Activated naive CD4-positive, alpha-beta T cell treated with anti-CD3 and anti-CD28 coated beads, Interleukin-2, amount 50 U/mL, for 72 hours (primary cell): Measurements from ENCODE around the gene NHEJ1. TPM values are rescaled to one million over a fixed set of nuclear protein-coding genes. Genes with fewer than 3 reads are reported as not detected.

Source experiments
- ATAC-seq, 2 donors: fragments of 150-1000 bp; cut with Tn5 transposase; 2 replicates each; pipeline ENCODE4 v1.10.0; 2021; ENCODE audit warnings: mild to moderate bottlenecking in 2 of 2, moderate library complexity in 2 of 2
- DNase-seq, 2 donors: peaks; one replicate each; pipeline ENCODE4 v3.0.0; 2021 to 2022; ENCODE audit warnings: low spot score in 2 of 2
- H3K27ac Mint-ChIP-seq, 2 donors: one replicate each; pipeline ENCODE4 v1.8.0; 2022; ENCODE audit warnings: mild to moderate bottlenecking in 2 of 2, mixed read lengths in 2 of 2
- H3K36me3 Mint-ChIP-seq, 2 donors: one replicate each; pipeline ENCODE4 v1.8.0; 2022; ENCODE audit warnings: mixed read lengths in 2 of 2
- H3K9me3 Mint-ChIP-seq, 2 donors: one replicate each; pipeline ENCODE4 v1.8.0; 2022; ENCODE audit warnings: mixed read lengths in 2 of 2
- total RNA-seq, 2 donors: library from RNA; stranded (reverse); gene quantifications; one replicate each; pipeline ENCODE4 v1.2.3, GENCODE V29; 2022

The NHEJ1 gene
- total RNA-seq, 2 donors from 2014 or later: 20.9 to 25.0 TPM

DNA sequence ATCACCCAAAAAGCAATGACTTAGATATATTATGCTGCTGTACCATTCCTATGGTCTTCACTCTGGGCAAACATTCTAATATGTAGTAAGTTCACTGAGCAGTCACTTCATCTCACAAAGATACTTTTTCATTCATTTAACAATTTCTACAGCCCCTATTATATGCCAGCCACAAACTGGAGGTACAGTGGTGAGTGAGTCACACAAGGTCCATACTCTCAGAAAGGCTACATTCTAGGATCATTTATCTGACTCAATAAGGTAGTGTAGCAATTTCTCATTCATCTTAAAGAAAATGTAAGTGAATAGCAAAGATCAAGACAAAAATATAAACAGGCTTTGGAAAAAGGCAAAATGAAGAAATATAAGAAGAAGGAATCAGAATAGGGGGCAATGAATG lies 40.5 kb downstream of the NHEJ1 start:
- no peaks in the 10 kb centered on the region for H3K9me3 Mint-ChIP-seq
- ATAC-seq: peak; percentile 51 to 66
- no peak for DNase-seq
- no peaks in the 10 kb centered on the region for H3K36me3 Mint-ChIP-seq
- H3K27ac Mint-ChIP-seq: no peak overlapping the region

- H3K9me3 Mint-ChIP-seq: no peaks in the 10 kb centered on the region
- DNase-seq (peak in 1 of 2 donors; percentile 68), ATAC-seq (peak; percentile 48 to 76)
- H3K36me3 Mint-ChIP-seq: no peaks in the 10 kb centered on the region
- no peak overlapping the region for H3K27ac Mint-ChIP-seq
These were observed 41.1 kb downstream of the NHEJ1 start for GRCh38 chr2:219119422-219120043.

GRCh38 chr2:219118504-219118903 lies 42.1 kb downstream of the NHEJ1 start:
- no peak for ATAC-seq
- DNase-seq: no peak
- Mint-ChIP-seq H3K9me3 (no peaks in the 10 kb centered on the region), H3K27ac (no peak overlapping the region), H3K36me3 (no peaks in the 10 kb centered on the region)

DNA sequence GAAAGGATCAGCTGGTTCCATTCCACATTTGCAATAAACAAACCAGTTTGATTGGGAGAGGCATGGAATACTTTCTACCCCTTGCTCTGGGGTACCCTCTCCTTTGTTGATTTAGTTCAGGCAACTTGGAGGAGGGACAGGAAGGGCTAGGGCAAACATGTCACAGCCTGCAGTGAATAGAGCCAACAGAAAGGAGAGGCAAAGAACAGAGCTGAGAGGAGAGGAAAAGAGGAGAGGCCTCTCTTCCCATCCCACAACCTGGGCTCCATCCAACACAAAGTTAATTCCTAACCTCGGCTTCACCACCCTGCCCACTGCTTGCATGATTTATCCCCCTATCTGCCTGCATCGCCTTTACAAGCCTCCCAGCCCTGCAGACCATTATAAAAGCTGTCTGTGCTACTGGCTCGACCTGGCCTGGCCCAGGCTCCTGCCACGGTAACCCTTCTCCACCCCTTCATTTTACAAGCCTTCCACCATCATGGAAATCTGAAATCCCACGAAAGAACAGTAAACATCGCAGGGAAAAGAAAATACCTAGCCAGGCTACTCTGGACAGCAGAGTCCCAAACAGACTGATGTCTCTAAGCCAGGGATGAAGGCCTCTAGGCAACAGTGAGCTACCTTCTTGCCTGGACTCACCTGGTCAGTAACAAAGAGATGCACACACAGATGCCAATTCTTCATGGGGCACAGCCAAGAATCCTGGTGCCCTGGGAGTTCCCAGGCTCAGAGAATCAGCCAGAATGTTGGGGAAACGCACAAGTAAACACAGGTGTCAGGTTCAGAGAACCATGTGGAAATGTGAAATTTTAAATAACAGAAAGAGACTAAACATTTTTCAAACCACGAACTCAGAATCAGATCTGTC lies 43.6 kb downstream of the NHEJ1 start:
- ATAC-seq (no peak), DNase-seq (no peak)
- no peak overlapping the region for H3K27ac Mint-ChIP-seq
- no peaks in the 10 kb centered on the region for H3K9me3 Mint-ChIP-seq
- H3K36me3 Mint-ChIP-seq: no peaks in the 10 kb centered on the region

- peak; percentile 45 to 91 for ATAC-seq
- no peak overlapping the region for H3K27ac Mint-ChIP-seq
These were observed 47.8 kb downstream of the NHEJ1 start for GRCh38 chr2:219112651-219113338.

DNA sequence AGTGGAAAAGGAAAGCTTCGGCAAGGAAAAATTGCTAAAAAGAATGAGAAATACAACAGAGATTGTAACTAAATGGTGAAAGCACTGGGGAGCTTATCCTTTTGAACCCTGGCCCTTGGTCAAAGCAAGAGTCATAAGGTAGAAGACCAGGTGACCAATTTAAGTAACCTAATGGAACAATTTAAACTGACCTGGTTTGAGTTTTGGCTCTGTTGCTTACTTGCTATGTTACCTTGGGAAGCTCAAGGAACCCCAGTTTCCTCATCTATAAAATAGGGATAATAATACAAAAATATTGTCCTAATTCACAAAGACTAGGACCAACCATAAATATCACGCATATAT lies 48.6 kb downstream of the NHEJ1 start:
- no peaks in the 10 kb centered on the region for H3K36me3 Mint-ChIP-seq
- no peaks in the 10 kb centered on the region for H3K9me3 Mint-ChIP-seq
- ATAC-seq: no peak
- no peak for DNase-seq
- H3K27ac Mint-ChIP-seq: no peak overlapping the region

More at GRCh38 chr2:219112651-219113338, 47.8 kb downstream of the NHEJ1 start:
- Mint-ChIP-seq H3K36me3 (no peaks in the 10 kb centered on the region), H3K9me3 (no peaks in the 10 kb centered on the region)
- DNase-seq: no peak

- ATAC-seq: no peak
- DNase-seq: no peak
- Mint-ChIP-seq H3K9me3 (no peaks in the 10 kb centered on the region), H3K36me3 (no peaks in the 10 kb centered on the region), H3K27ac (no peak overlapping the region)
These were observed 49.1 kb downstream of the NHEJ1 start for GRCh38 chr2:219111375-219112061.

DNA sequence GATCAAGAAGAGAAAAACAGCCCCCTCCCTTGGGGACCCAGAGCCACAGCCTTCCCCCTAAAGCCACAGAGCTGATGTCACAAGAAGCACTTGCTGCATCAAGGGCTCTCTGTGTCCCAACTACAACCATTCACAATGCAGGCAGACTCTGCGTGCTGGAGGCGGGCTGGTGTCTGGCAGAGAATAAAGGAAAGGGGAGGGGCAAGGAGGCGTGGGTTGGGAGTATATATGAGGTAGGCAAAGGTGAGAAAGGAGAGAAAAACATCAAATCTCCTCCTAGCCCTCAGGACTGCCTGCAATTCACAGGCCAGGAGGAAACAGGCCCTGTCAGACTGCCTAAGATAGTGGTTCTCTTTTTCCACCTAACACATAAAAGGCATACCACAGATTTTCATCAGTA lies 51.1 kb downstream of the NHEJ1 start:
- peak overlapping the region in 1 of 2 donors; percentile 22 for H3K27ac Mint-ChIP-seq
- ATAC-seq: peak; percentile 58 to 67
- no peaks in the 10 kb centered on the region for H3K36me3 Mint-ChIP-seq
- peak in 1 of 2 donors; percentile 32 for DNase-seq
- H3K9me3 Mint-ChIP-seq: no peaks in the 10 kb centered on the region

DNA sequence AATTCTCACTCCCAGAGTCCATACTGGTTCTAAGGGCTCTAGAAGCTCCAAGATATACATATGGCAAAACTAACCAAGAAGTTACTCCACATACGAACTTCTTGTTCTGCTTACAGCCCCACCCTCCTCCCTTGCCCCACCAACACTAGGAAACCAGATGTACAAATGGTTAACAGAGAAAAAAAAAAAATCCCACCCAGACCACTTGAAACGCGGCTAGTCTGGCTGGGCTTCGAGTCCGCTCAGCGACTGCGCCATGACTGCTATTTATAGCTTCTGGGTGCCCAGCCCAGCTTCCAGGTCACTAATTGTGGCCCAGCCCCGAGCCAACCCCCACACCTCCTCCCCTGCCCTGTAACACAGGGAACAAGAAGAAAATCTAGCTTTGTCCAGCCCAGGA lies 52.9 kb downstream of the NHEJ1 start:
- Mint-ChIP-seq H3K36me3 (no peaks in the 10 kb centered on the region), H3K27ac (no peak overlapping the region), H3K9me3 (no peaks in the 10 kb centered on the region)
- DNase-seq (no peak), ATAC-seq (no peak)

GRCh38 chr2:219106251-219106650 lies 54.4 kb downstream of the NHEJ1 start:
- no peak for ATAC-seq
- no peak overlapping the region for H3K27ac Mint-ChIP-seq

GRCh38 chr2:219104107-219105035 lies 56.2 kb downstream of the NHEJ1 start:
- DNase-seq: peak in 1 of 2 donors; percentile 22

More at GRCh38 chr2:219106251-219106650, 54.4 kb downstream of the NHEJ1 start:
- no peaks in the 10 kb centered on the region for H3K9me3 Mint-ChIP-seq
- H3K36me3 Mint-ChIP-seq: no peaks in the 10 kb centered on the region
- no peak for DNase-seq

GRCh38 chr2:219099329-219099728 lies 61.3 kb downstream of the NHEJ1 start:
- no peak for DNase-seq
- peak; percentile 50 to 64 for ATAC-seq
- H3K36me3 Mint-ChIP-seq: no peaks in the 10 kb centered on the region
- no peak overlapping the region for H3K27ac Mint-ChIP-seq
- H3K9me3 Mint-ChIP-seq: no peaks in the 10 kb centered on the region

More at GRCh38 chr2:219104107-219105035, 56.2 kb downstream of the NHEJ1 start:
- peak overlapping the region in 1 of 2 donors; percentile 54 for H3K27ac Mint-ChIP-seq
- peak; percentile 74 to 79 for ATAC-seq
- H3K9me3 Mint-ChIP-seq: no peaks in the 10 kb centered on the region
- H3K36me3 Mint-ChIP-seq: no peaks in the 10 kb centered on the region

DNA sequence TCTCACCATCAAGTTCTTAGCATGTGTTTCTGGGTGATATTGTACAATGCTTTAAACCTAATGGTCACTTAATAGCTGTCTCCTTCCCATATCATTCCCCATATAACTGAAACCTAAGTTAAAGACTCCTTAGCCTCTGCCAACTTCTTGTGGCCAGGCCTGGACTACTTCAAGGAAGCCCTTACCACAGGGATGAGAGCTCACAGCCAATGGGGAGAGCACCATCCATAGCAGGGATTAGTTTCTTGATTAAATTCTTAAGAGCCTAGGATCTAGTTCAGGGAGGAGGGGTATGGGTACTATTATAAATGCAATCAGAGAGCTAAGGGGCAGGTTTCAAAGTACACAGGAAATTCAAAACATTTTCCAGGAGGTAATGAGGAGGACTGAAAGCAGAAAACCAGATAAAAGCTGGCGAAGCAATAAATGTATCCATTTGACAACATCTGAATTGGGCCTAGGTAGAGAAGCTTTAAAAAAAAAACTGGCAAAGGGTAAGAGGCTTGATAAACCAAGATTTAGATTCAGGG lies 65.1 kb downstream of the NHEJ1 start:
- ATAC-seq (no peak), DNase-seq (no peak)
- H3K36me3 Mint-ChIP-seq: no peaks in the 10 kb centered on the region
- H3K27ac Mint-ChIP-seq: no peak overlapping the region
- H3K9me3 Mint-ChIP-seq: no peaks in the 10 kb centered on the region

- DNase-seq (no peak), ATAC-seq (no peak)
- Mint-ChIP-seq H3K27ac (peak overlapping the region; percentile 18 to 86), H3K36me3 (no peaks in the 10 kb centered on the region), H3K9me3 (no peaks in the 10 kb centered on the region)
These were observed 66.4 kb downstream of the NHEJ1 start for GRCh38 chr2:219094171-219094570.

DNA sequence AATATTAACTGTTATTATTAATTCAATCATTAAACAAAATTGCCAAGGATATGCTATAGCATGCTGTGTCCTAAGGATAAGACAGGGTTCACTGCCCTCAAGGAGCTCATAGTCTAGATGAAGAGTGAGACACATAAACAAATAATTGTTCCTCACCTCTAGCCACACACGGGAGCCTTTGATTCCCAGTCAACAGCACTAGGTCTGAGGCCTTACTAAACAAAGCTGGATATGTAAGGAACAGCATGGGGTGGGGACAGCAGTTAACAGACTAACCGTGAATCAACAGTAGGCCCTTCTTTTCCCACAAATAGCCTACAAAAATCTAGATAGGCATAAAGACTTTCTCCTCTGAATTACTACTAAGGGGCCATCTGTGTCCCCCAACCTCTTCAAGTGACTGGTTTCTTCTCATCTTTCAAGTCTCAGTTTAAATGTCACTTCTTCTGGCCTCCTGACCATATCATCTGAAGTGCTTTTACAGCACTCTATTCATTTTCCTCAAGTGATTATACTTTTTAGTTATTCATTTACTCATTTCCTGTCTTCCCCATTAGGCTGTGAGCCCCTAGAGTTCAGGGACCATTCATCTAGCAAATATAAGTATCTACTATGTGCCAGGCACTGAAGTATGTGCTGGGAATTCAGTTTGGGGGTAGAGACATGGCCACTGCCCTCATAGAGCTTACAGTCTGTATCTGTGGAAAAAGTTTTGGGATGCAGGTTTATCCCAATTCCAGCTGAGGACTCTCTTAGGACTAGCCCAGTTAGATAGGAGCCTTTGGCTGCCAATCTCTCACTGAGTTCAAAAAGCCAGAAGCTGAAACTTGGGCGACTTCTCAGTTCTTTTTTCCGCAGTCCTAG lies 69.9 kb downstream of the NHEJ1 start:
- Mint-ChIP-seq H3K36me3 (no peaks in the 10 kb centered on the region), H3K27ac (peak overlapping the region in 1 of 2 donors; percentile 8), H3K9me3 (no peaks in the 10 kb centered on the region)
- DNase-seq (no peak), ATAC-seq (no peak)
